OCI-LY3 (cell line): ENCODE measurements around the gene FBXO17.

Experiments
- H2AFZ ChIP-seq: fragments of 200-600, 300-600 bp; shearing (Covaris generic); 2 replicates; pipeline ENCODE4 v1.6.0; 2014; ENCODE audit warnings: antibody characterized with exemption, low read depth, low read length
- H3K27ac ChIP-seq: fragments of 200-600, 300-600 bp; sonication (generic); 2 replicates; pipeline ENCODE4 v1.5.1; 2014; ENCODE audit warnings: mild to moderate bottlenecking, low read length, moderate library complexity, mixed read lengths
- H3K27me3 ChIP-seq: fragments of 200-600, 300-600 bp; sonication (generic); 2 replicates; pipeline ENCODE4 v1.6.1; 2014; ENCODE audit warnings: low read depth, low read length, mixed read lengths
- H3K36me3 ChIP-seq: fragments of 200-600, 300-600 bp; sonication (generic); replicated peaks from 2 replicates; pipeline ENCODE3; 2014; ENCODE audit warnings: low read depth, low read length, mixed read lengths
- H3K4me1 ChIP-seq: fragments of 300-600, 200-600 bp; sonication (generic); 2 replicates; pipeline ENCODE4 v1.6.1; 2014; ENCODE audit warnings: low read length, mixed read lengths
- H3K4me2 ChIP-seq: fragments of 200-600, 300-600 bp; sonication (generic); 2 replicates; pipeline ENCODE4 v1.6.1; 2014; ENCODE audit warnings: low read length, mixed read lengths
- H3K4me3 ChIP-seq: fragments of 300-600, 200-600 bp; sonication (generic); 2 replicates; pipeline ENCODE4 v1.5.1; 2014; ENCODE audit warnings: antibody characterized with exemption, mild to moderate bottlenecking, low read length, moderate library complexity
- H3K79me2 ChIP-seq: fragments of 300-600, 200-600 bp; shearing (Covaris generic); 2 replicates; pipeline ENCODE4 v1.6.1; 2014; ENCODE audit warnings: mild to moderate bottlenecking, low read length, mixed read lengths
- H3K9ac ChIP-seq: fragments of 300-600, 200-600 bp; shearing (Covaris generic); 2 replicates; pipeline ENCODE4 v1.6.0; 2014; ENCODE audit warnings: mild to moderate bottlenecking, low read length, moderate library complexity
- H3K9me3 ChIP-seq: fragments of 200-600, 300-600 bp; shearing (Covaris generic); 2 replicates; pipeline ENCODE4 v1.6.1; 2014; ENCODE audit warnings: low read length, mixed read lengths; ENCODE audit not compliant: insufficient read depth
- H4K20me1 ChIP-seq: fragments of 200-600, 300-600 bp; sonication (generic); 2 replicates; pipeline ENCODE4 v1.6.1; 2016; ENCODE audit warnings: low read length, mixed read lengths; ENCODE audit not compliant: insufficient read depth
- EZH2phosphoT487 ChIP-seq: fragments of 200-600 bp; shearing (Covaris generic); IDR thresholded peaks from 2 replicates; pipeline ENCODE4 v1.6.1; 2018; ENCODE audit warnings: antibody characterized with exemption, mixed run types, low read depth
- TF ChIP-seq, protein P1 (sequence below): fragments of 200-600, 300-600 bp; sonication (generic); IDR thresholded peaks from 2 replicates; pipeline ENCODE4 v1.5.1; 2014; ENCODE audit warnings: antibody characterized with exemption, low read length, low read depth

The FBXO17 gene

DNA sequence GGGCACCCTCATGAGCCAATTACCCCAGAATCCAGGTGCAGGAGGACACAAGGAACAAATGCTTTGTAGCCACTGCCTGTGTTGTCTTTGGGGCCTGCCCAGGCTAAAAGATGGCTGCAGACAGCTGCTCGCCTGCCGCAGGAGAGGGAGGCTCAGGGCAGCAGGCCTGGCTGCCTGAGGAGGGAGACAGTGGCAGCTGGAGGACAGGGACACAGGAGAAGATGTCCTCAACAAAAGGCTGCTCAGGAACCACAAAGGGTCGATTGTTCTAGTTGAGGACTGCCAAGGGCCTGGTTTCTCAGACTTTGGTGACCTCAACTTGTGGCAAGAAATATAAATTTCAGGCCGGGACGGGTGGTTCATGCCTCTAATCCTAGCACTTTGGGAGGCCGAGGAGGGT, 83.8 kb downstream of the FBXO17 start:
- no peak overlapping the region for H3K4me2 ChIP-seq
- H3K9ac ChIP-seq = no peak overlapping the region
- H4K20me1 ChIP-seq = no peaks in the 10 kb centered on the region
- no peak overlapping the region for H3K4me3 ChIP-seq
- no peaks in the 10 kb centered on the region for H3K4me1 ChIP-seq
- H3K27me3 ChIP-seq = no peaks in the 10 kb centered on the region
- H2AFZ ChIP-seq = no peak overlapping the region
- TF ChIP-seq, protein P1, sequence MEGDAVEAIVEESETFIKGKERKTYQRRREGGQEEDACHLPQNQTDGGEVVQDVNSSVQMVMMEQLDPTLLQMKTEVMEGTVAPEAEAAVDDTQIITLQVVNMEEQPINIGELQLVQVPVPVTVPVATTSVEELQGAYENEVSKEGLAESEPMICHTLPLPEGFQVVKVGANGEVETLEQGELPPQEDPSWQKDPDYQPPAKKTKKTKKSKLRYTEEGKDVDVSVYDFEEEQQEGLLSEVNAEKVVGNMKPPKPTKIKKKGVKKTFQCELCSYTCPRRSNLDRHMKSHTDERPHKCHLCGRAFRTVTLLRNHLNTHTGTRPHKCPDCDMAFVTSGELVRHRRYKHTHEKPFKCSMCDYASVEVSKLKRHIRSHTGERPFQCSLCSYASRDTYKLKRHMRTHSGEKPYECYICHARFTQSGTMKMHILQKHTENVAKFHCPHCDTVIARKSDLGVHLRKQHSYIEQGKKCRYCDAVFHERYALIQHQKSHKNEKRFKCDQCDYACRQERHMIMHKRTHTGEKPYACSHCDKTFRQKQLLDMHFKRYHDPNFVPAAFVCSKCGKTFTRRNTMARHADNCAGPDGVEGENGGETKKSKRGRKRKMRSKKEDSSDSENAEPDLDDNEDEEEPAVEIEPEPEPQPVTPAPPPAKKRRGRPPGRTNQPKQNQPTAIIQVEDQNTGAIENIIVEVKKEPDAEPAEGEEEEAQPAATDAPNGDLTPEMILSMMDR = no peak
- TF ChIP-seq EZH2phosphoT487 = no peak
- no peaks in the 10 kb centered on the region for H3K36me3 ChIP-seq
- H3K27ac ChIP-seq = no peak overlapping the region
- no peaks in the 10 kb centered on the region for H3K9me3 ChIP-seq
- H3K79me2 ChIP-seq = no peaks in the 10 kb centered on the region
